AML-193 (cell line): ENCODE data around the gene FBXL20.
A peak's percentile ranks its signal among the peaks of the same experiment; 100 is the strongest.

Experiments used
- DNase-seq, 2 experiments: peaks; one replicate each; lab custom pipeline; 2025; lab: John Stamatoyannopoulos, UW

The FBXL20 gene

DNA sequence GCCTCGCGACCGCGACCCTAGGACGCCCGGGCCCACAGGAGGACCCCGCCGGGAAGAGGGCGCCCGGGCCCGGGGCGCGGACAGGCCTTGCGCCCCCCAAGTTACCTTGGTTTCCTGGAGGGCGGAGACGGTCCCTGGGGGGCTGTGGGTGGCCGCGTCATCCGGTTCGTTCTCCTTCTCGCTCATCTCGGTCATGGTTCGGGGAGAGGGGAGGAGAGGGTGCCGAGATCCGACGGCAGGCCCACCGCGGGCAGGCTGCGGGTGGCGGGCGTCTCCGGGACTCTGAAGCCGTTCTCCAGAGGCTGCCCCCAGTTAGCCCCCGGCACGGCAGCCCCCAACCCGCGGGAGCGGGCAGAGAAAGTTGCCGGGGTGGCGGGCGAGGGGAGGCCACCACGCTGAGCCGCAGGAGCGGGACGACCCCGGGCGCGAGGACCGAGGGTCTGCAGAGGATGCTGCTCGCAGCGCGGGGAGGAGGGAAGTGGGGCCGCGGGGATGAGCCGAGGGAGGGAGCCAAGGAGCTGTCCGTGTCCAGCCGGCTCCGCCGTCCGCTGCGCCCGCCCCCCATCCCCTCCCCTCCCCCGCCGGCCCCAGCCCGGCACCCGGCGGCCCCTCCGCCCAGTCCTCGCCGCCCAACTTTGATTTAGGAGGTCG, 176.0 kb downstream of the FBXL20 start, which contains the start of gene STAC2:
TSS of gene STAC2 (minus strand) at position 638 of the 651 bp plus-strand sequence. CDS start at position 195, 443 bp downstream.
- DNase-seq, result no peak

DNA sequence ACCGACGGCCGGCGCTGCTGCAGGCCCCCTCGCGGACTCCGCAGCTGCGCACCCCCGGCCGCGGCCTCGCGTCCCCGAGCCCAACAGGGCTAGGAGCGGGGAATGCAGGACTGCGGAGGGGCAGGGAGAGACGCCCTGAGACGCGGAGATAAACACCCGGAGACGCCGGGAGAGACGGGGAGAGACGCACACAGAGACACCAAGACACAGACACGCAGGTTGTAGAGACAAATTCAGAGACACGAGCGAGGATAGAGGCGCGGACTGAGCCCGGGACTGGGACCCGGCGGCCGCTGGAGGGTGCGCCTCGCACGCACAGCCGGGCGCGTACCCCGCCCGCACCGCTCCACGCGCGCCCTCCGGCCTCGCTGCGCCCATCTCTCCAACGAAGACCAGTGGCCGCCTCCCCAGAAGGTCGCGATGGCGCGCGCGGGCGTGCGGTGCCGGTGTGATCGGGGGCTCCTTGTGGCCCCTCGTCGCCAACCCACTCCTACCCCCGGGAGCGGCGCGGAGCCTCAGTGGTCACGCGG, 176.6 kb downstream of the FBXL20 start:
- no peak for DNase-seq

DNA sequence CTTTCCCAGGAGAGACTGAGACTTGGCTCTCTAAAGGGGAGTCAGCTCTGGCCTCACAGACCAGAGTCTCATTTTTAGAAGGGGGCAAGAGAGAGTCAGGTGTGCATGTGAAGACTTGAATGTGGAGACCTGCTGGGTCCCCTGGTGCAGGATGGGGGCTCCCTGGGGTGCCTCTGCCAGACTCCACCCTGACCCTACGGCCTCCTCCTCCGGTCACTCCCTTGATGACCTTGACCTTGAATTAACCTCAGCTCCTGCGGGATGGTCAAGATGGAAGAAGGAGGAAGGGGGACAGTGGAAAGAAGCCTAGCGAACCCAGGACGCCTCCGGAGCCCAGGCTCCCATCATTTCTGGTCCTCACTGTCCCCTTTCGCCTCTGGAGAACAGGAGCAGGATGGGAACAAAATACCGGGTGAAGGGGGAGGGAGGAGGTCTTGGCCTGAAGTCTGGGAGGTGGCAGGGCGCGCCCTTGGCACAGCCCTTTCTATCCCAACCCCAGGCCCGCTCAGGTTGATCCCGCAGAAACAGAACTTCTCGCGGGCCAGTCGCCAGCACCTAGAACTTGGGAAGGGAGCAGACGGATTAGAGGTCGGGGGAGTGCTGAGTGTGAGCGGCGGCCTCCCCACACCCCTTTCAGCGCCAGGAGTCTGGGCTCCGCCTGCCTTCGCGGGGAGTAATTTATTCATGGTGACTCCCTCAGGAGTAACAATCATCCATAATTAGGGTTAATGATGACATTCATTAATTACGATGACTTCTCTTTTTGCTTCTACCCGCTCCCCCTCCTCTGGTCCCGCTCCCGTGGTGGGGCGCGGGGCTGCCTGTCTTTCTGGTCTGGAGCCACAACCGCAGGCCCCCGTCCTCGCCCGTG, 177.3 kb downstream of the FBXL20 start:
- DNase-seq, result no peak

DNA sequence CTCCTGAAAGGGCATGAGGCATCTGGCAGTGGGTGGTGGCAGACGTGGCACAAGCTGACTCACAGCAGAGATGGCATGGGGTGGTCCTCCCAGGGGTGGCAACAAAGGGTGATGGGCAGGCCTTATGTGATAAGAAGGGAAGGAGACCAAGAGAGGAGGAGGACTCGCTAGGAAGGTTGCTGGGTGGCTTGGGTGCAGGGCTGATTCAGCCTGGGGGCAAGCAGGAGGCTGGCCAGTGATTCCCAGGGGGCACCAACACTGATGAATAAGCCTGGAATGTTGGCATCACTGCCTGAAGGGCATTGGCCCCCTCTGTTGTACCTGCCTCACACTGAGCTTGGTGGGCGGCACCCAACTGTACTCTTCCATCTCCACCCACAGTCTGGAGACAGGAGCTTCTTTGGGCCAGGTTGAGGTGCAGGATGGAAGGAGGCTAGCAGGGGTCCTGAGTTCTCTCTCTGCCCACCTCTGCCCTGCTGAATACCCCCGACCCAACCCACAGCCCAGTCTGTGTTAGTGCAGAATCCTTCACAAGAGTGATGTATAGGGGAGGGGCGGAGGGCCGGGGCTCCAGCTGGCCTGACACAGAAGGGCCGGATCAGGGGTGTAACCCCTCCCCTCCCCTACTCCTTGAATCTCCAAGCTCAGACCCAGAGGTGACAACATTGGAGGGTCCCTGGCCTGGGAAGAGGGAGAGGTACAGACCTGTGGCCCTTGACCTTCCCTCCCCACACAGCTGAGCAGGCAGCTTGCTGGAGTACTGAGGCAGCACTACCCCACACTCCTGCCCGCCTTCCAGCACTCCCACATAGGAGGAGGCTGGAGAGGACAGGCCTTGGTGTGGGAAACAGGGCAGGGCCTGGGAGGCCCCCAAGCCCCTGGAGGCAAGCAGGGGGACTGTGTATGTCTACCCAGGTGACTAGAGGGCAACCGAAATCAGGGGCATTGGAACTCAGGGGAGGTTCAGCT, 178.3 kb downstream of the FBXL20 start:
- DNase-seq, result no peak

DNA sequence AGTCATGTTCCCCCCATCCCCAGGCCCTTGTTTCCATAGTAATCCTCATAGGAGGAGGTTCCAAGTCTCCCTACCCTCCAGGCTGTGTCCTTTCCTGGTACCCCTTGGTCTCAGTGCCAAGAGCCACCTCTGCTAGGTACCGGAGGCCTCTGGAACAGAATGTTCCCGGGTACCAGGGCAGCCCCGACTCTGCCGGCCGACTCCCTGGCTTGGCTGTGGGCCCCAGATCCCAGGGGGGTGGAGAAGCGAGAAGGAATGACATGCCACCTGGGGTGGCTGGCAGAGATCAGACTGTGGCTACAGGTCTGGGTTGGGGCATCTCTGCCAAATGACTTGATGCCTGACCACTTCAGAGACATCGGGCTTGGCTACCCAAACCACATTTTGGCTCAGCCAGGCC, 179.3 kb downstream of the FBXL20 start:
- DNase-seq, result no peak

DNA sequence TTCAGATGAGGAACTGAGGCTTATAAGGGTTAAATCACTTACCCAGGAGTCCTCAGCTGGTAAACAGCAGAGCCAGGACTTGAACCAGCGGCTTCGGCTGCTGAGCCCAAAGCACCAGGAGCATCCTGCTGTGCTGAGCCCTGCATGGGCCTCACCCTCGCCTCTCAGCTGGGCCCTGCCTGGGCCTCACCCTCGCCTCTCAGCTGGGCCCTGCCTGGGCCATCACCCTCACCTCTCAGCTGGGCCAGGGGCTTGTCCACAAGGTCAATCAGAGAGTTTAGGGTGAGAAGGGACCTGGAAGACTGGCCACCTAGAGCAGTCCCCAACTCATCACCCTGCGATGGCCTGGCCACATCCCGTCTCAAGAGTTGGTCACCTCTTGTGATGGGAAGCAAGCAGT, 179.9 kb downstream of the FBXL20 start:
- DNase-seq, result no peak

DNA sequence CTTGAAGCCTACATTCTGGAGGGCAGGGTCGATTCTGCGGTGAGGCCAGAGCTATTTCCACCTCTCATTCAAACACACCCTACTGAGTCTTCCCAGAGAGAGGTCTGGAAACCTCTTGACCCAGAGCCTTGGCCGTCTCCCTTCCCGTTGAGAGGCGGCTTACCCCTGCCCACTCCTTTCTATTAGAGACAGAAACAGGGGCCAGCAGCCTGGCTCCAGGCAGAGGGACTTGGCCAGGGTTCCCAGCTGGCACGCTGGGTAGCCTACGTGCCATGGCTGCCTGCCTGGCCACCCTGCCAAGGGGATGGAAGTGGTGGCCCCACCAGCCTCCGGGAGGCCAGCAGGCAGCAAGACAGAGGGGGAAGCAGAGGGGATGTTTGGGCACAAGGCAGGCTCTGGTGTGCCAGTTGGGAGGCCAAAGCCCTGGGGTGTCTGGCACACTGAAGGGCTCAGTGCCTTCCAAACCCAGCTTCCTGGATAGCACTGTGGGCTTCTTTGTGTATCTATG, 181.7 kb downstream of the FBXL20 start:
- DNase-seq, result no peak

DNA sequence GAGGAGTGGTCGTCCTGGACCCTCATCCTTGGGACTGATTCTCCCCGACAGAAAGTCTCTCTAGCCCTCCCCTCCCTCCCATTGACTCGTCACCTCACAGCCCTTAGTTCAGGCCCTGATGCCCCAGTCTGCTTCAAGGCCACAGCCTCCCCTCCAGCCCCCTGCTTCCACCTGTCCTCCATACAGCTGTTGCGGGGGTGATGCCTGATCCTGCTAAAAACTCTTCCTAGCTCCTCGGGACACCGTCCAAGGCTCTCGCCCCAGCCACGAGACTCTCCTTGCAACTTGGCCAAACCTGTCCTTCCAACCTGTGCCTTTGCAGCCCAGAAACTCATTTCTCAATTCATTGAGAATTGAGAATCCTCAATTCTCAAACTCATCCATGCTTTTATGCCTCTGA, 182.5 kb downstream of the FBXL20 start:
- DNase-seq, result no peak

DNA sequence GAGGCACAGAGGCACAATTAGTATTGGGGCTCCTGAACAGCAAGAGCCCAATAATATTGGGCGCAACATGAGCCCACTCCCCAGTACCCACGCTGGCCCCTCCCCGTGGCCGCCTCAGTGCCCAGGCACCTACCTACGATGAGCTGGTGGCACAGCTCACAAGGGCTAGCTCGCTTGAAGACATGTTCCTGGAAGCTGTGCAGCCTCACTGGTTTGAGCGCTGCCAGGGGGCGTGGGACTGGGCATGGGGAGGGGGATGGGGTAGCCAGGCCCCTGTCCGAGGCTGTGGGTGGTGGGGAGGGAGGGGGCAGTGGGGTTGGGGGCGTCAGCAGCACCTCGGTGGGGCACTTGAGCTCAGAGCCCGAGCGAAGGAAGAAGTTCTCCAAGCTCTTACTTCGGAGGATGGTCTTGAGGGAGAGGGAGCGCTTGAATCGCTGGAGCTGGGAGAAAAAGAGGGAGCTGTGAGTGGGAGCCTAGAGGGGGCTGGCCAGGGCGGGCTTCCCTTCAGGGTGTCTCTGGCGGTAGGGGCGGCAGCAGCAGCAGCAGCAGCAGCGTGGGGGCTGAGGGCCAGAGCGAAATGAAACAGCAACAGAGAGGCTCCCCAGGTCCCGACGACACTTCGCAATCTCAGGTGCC, 183.6 kb downstream of the FBXL20 start:
- DNase-seq, result no peak

DNA sequence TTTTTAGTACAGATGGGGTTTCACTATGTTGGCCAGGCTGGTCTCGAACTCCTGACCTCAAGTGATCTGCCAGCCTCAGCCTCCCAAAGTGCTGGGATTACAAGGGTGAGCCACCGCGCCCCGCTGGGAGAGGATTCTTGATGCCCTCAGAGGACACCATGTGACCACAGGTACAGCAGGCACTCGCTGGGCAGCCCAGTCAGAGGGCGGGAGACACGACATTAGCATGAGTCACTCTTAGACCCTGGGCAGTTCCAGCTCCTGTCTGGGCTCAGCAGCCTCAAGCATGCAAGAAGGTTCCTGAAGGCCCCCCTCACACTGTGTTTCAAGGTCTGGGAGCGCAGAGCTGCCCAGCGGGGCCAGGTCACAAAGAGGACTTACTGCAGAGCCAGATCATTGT, 187.6 kb downstream of the FBXL20 start:
- no peak for DNase-seq

DNA sequence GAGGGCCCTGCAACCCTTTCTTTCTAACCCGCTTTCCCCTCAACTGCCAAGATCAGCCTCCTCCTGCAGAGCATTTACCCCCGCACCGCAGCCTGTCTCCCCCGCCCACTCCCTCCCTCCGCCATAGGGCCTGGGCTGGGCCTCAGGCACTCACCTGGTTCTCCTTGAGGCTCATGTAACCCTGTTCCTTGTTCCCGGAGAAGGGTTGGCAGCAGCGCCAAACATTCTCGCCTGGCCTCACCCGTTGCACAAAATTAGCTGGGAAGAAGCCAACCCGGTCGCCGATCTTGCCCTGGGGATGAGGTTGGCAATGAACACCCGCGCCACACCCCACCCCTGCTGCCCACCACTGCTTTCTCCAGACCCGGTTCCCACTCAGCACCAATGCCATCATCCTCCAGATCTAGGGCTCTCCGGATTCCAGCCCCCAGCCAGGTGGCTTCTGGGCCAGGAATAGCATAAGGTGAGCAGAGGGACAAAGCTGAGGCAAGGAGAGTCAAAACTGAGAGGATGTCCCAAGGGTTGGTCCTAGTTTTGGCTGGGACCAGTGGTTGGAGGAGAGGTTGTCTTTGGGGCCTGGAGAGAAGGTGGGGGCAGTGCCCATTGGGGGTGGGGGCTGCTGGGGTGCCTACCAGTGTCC, 188.5 kb downstream of the FBXL20 start:
- DNase-seq, result no peak

DNA sequence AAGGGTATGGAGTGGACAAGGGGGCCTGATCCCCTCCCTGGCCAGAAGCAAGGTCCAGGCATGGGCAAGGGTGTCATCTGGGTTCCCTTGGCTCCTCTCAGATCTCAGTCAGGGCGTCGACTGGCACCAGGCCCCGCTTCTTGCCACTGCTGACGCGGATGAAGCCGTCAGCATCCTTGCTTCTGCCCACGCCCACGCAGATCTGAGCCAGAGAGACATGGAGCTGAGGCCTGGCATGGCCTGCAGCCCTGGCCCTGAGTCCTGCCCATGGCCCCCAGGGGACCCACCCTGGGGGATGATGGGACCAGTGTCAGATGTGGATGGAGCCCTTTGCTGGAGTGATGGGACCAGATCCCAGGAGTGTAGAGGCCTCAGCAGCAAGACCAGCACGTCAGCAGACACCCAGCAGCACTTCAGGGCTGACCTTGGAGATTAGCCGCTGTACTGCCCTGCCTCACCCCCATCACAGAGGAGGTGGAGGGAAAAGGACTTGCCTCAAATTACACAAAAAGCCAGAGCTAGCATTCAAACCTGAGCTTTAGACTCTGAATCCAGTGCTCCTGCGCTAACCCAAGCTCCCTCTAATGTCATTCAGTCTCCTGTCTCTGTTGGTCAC, 189.1 kb downstream of the FBXL20 start:
- DNase-seq, result no peak

DNA sequence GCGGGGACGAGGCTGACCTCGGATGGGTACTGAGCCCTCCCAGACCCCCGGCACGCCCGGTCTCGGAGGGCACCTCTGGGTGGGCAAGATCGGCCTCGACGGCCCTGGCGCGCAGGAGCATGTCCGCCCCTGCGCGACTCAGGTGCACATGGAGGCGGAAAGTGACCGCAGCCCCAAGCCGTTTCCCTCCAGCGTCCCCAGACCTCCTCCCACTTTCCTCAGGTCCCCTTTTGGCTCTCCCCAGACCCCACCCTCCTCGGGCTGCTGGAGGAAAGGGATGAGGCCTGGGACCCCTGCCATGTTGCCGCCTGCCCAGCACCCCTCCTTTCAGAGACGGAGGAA, 191.4 kb downstream of the FBXL20 start:
- DNase-seq, result no peak

DNA sequence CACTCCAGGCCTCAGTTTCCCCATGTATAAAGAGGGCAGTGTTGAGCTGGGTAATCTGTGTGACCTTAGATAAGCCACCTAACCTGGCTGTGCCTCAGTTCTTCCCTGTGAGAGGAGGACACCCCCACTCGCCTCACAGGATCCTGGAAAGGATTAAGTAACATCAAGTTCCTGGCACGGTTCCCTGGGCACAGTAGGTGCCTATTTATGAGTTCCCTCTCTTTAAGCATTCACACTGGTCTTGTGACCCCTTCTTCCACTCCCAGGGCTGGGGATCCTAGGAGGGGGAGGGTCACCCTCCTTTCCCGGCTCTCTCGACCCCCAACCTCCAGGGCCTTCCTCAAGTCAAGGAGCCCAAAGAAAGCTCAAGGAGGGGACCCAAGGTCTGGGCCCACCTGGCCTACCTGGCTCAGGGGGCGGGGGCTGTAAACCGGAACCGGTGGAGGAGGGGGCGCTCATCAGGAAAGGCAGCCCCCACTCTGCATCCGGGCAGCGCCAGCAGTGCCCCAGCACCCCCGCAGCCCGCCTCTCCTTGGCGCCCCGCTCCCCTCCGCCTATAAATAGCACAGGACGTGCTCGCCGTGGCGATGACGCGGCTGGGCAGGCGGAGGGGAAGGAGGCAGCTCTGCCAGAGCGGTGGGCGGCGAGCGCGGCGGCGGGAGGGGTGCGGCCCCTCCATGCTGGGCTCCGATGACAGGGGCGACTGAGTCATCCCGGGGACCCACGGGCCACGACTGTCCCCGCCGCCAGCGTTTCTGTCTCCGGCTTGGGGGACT, 191.9 kb downstream of the FBXL20 start:
- peak; percentile 44 to 68 for DNase-seq

DNA sequence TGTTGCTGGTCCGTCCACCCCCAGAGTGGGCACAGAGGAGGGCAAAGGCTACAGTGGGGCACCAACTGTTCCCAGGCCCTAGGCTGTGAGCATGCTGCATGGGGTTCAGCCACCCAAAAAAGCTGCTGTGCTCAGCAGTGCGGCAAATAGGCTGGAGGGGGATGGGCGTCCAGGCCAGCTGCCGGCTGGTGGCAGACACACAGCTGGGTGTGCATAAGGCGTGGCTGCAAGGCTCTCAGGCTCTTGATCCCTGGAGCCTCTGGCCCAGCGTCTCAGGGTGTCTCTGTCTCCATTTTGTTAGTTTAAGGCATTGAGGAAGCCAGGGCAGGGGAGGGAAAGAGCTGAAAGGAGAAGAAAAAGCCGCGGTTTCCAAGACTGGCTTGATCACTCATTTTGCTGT, 192.5 kb downstream of the FBXL20 start:
- DNase-seq, result peak; percentile 66 to 68

DNA sequence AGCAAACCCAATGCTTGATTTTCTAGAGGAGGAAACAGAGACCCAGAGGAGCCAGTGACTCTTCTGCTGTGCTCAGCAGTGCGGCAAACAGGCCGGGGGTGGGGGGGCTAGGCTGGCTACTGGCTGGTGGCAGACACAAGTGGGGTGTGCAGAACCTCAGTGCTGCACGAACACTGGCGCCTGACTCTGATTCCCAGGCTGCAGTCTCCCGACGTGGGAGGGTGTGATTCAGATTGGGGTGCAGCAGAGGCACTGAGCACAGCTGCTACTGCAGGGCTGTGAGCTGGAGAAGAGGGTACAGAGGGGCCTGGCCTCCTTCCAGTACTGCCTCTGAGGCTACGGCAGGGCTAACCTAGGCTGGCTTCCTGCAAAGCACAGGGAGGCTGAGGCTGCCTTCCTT, 193.3 kb downstream of the FBXL20 start:
- no peak for DNase-seq

DNA sequence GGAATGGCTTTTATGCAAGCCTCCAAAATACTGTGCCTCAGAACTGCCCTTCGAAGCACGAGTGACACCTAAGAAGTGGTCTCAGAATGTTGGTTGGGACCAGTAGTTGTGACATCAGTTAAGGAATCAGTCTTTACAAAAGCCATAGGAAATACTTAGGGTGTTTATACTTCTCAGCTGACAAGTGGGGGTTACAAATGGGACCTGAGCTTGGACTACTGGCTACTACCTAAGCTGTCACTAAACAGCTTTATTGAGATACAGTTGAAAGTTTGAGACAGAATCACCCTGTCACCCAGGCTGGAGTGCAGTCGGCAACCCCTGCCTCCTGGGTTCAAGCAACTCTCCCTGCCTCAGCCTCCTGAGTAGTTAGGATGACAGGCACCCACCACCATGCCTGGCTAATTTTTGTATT, 196.3 kb downstream of the FBXL20 start:
- no peak for DNase-seq

DNA sequence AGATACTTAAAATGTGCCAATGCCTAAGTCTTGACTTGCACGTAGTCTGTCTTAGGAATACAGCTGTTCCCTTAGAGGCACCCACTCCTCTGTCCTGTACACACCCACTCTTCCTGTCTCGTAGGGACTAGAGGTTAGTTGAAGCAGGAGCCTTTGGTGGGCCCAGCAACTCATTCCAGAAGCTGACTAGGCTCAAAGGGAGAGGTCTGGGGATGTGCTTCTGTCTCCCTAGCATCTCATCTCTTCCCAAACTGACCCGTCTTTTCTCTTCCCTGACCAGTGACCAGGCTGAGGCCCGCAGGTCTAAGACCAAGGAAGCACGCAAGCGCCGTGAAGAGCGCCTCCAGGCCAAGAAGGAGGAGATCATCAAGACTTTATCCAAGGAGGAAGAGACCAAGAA, 197.2 kb downstream of the FBXL20 start:
- DNase-seq, result no peak
